Kidney epithelial cell (primary cell): ENCODE data around the gene TP53INP2. TPM values are rescaled to one million over a fixed set of nuclear protein-coding genes. Genes with fewer than 3 reads are reported as not detected.
"Not testable (repeated sequence)": the region's sequence is repeated elsewhere in the genome, so short reads cannot be mapped to it uniquely, and the experiment has no call there.

Experiments used
- DNase-seq: peaks from one replicate; pipeline ENCODE4 v3.0.0-alpha.2; 2010; ENCODE audit warnings: low read depth
- H3K27me3 ChIP-seq: 2 replicates; pipeline ENCODE4 v1.6.0; 2011; ENCODE audit warnings: low read length; ENCODE audit not compliant: control insufficient read depth, insufficient read depth
- H3K36me3 ChIP-seq: 2 replicates; pipeline ENCODE4 v1.5.1; 2011; ENCODE audit warnings: low read length; ENCODE audit not compliant: control insufficient read depth, insufficient read depth
- H3K4me3 ChIP-seq: 2 replicates; pipeline ENCODE4 v1.5.1; 2011; ENCODE audit warnings: low read depth, mild to moderate bottlenecking, control low read depth, low read length
- total RNA-seq: library from RNA; depleted of rRNA; stranded (reverse); fragments of >200 nt; gene quantifications from 2 replicates; pipeline ENCODE4 v1.2.3, GENCODE V29; 2015
- TF ChIP-seq, protein P1 (sequence below): IDR thresholded peaks from 2 replicates; pipeline ENCODE4 v1.5.1; 2011; ENCODE audit warnings: mild to moderate bottlenecking, moderate library complexity, low read length, control low read depth, inconsistent platforms; ENCODE audit not compliant: insufficient read depth, poor library complexity, severe bottlenecking

Gene TP53INP2
- total RNA-seq, 1 donor from 2014 or later: 15.0 TPM

DNA sequence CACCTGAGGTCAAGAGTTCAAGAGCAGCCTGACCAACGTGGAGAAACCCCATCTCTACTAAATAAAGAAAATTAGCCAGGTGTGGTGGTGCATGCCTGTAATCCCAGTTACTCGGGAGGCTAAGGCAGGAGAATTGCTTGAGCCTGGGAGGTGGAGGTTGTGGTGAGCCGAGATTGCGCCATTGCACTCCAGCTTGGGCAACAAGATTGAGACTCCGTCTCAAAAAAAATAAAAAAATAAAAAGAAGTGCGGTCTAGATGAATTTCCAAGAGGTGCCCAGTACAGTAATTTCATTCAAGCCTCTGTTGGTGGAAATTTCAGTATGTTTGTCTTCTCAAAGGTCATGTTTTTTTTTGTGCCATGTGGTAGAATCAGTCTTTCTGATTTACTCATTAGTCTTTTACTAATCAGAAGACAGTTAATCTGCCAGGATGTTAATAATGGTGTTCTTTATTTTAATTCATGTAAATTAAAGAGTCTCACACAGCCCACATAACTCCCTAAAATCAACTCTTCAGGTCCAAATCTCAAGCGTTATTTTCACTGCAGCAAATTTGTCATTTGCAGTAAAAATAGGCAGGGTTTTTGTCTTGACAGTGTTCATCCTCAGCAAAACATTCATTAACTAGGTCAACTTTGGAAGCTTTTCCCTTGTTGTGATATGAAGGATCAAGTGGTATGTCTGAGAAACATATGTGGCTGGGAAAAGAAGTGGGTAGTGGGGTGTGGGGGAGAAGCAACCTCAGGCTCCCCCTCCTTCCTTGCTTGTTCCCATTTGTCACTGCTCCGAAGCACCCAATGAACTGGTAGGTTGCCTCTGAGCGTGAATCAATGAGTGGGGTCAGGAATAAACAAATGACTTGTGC lies 13.3 kb downstream of the TP53INP2 start:
- Histone ChIP-seq H3K27me3 (no peaks in the 10 kb centered on the region), H3K4me3 (no peak overlapping the region), H3K36me3 (no peaks in the 10 kb centered on the region)
- DNase-seq: no peak
- TF ChIP-seq, protein P1, sequence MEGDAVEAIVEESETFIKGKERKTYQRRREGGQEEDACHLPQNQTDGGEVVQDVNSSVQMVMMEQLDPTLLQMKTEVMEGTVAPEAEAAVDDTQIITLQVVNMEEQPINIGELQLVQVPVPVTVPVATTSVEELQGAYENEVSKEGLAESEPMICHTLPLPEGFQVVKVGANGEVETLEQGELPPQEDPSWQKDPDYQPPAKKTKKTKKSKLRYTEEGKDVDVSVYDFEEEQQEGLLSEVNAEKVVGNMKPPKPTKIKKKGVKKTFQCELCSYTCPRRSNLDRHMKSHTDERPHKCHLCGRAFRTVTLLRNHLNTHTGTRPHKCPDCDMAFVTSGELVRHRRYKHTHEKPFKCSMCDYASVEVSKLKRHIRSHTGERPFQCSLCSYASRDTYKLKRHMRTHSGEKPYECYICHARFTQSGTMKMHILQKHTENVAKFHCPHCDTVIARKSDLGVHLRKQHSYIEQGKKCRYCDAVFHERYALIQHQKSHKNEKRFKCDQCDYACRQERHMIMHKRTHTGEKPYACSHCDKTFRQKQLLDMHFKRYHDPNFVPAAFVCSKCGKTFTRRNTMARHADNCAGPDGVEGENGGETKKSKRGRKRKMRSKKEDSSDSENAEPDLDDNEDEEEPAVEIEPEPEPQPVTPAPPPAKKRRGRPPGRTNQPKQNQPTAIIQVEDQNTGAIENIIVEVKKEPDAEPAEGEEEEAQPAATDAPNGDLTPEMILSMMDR: no peak

DNA sequence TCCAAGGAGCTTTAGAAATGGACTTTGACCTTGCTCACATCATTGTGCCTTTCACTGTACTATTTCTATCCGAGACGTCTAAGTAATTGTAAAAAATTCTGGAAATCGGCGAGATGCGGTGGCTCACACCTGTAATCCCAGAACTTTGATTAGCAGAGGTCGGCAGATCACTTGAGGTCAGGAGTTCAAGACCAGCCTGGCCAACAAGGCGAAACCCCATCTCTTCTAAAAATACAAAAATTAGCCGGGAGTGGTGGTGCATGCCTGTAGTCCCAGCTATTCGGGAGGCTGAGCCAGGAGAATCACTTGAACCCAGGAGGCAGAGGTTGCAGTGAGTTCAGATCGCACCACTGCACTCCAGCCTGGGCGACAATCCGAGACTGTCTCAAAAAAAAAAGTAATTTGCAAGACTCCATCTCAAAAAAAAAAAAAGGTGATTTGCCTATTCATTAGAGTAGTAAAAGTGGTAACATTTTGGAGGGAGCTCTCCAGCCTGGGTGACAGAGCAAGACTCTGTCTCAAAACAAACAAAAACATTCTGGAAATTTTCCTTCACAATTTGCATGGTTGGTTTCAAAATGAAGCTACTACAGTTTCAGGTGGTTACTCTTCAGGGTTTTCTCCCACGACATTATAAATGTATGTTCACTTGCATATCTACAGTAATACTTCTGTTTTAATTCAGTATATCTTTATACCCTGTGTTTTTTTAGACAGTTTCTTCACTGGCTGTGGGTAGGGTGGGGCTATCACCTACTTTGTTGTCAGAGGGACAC lies 15.3 kb downstream of the TP53INP2 start:
- H3K36me3 ChIP-seq, DNase-seq, H3K27me3 ChIP-seq, H3K4me3 ChIP-seq: not testable (repeated sequence)

DNA sequence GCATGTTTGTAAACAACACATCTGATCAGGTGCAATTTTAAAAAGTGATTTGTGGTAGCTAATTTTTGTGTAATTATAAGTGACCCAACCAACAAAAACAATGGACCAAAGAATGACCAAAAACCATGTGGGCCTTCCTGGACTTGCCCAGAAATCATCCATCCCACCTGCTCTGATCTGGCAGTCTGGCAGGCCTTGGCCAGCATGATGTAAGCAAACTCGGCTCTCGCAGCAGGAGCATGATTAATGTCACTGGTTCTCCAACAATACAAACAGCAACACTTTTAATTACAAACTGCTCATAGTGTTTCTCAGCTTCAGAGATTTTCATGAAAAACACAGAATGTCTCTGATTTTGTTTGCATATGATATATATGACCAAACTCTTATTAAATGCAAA lies 16.1 kb downstream of the TP53INP2 start:
- TF ChIP-seq, protein P1: no peak
- Histone ChIP-seq H3K36me3 (no peaks in the 10 kb centered on the region), H3K27me3 (no peaks in the 10 kb centered on the region), H3K4me3 (no peak overlapping the region)
- DNase-seq: no peak

DNA sequence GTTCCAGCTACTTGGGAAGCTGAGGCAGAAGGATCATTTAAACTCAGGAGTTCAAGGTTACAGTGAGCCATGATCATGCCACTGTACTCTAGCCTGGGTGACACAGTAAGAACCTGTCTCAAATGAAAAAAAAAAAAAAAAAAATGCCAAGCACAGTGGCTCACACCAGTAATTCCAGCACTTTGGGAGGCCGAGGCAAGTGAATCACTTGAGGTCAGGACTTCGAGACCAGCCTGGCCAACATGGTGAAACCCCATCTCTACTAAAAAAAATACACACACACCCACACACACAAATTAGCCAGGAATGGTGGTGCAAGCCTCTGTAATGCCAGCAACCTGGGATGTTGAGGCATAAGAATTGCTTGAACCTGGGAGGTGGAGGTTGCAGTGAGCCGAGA lies 18.4 kb downstream of the TP53INP2 start:
- not testable (repeated sequence) for H3K27me3 ChIP-seq, H3K4me3 ChIP-seq, DNase-seq, H3K36me3 ChIP-seq

DNA sequence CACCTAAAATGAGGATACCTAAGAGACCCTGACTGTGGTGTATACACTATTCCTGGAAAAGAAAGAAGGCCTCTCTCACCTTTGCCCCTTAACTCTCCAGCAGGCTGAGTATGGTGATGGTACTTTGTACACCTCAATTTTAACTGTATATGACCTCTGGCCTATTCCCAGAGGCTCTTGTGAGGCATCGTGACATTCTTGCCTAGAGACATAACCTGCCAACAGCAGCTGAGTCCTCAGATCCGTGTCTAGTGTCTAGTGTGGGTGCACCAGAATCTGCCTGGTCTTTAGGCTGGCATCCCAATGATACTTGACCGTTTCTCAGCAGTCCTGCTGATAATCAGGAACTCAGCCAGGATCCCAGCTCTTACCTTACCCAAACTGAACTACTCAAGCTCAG lies 20.0 kb downstream of the TP53INP2 start:
- no peaks in the 10 kb centered on the region for H3K27me3 ChIP-seq
- no peak for DNase-seq
- no peaks in the 10 kb centered on the region for H3K36me3 ChIP-seq
- TF ChIP-seq, protein P1: no peak
- H3K4me3 ChIP-seq: no peak overlapping the region

DNA sequence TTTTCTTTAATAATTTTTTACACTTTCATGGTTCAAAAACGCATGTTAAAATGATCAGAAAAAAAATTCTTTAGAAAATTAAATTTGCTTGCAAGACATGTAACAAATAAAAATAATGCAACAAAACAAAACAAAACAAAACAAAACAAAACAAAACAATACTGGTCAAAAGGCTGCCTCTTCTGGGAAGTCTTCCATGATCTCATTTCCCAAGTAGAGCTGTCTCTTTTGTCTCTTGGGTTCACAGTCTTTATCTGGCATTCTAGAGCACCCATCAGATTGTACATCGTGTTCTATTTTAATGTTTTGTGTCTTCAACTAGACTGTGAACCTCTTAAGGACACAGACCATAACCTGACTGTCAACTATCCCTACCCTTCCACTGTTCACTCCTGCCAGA lies 25.3 kb downstream of the TP53INP2 start:
- TF ChIP-seq, protein P1: no peak
- H3K4me3 ChIP-seq: no peak overlapping the region
- no peak for DNase-seq
- H3K36me3 ChIP-seq: no peaks in the 10 kb centered on the region
- no peaks in the 10 kb centered on the region for H3K27me3 ChIP-seq
